ENCODE results near the gene MYLIP. TPM values are rescaled to one million over a fixed set of nuclear protein-coding genes. Genes with fewer than 3 reads are reported as not detected.
A peak's percentile ranks its signal among the peaks of the same experiment; 100 is the strongest.

The MYLIP gene
- total and polyA plus RNA-seq, 2 experiments from 2014 or later: 26.7 to 33.8 TPM

DNA sequence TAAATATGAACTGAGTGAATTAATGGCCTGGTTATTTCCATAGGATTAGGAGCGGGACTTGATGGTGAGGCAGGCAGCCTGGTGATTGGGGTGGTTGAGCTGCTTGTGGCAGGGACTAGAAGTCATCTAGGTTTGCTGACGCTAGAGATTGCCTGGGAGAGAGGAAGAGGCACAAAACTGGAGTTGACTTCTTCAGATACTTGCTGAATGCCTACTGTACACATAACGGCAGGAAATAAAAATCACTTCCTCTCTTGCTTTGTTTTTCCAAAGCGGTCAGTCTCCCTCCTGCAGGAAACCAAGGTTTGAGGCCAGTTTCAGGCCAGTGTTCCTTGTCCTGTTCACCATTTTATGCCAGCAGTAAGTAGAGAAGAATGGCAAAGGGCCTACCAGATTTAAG, 36.7 kb upstream of the MYLIP start:
- H3K27ac Mint-ChIP-seq: no peak overlapping the region
- H3K27me3 ChIP-seq (ENCODE audit: insufficient read depth): no peaks in the 10 kb centered on the region
- no peaks in the 10 kb centered on the region for H3K79me2 ChIP-seq (replicated peaks; ENCODE audit: insufficient read depth)
- no peak overlapping the region for H3K4me2 ChIP-seq
- H3K27me3 Mint-ChIP-seq (ENCODE audit: insufficient read depth, low read depth, poor library complexity): peaks cover 4% of the 10 kb centered on the region
- DNase-seq (ENCODE audit: low spot score): no peak
- no peaks in the 10 kb centered on the region for H3F3A ChIP-seq (replicated peaks; ENCODE audit: low read depth)
- no peak overlapping the region for H3K4me3 ChIP-seq
- H2AFZ ChIP-seq: peak overlapping the region; percentile 28; the same call in 1 of the 2 replicates
- TF ChIP-seq POLR2AphosphoS5 (IDR thresholded peaks at IDR 0.05; ENCODE audit: low read depth) (no peak), EZH2 (IDR thresholded peaks at IDR 0.05; ENCODE audit: low read depth, unreplicated experiment) (no peak), ZNF114 (CRISPR knock-in tag; IDR thresholded peaks at IDR 0.05) (no peak), EZH2phosphoT487 (IDR thresholded peaks at IDR 0.05; ENCODE audit: unreplicated experiment) (no peak), REST (IDR thresholded peaks at IDR 0.05; ENCODE audit: unreplicated experiment) (no peak), ZNF462 (CRISPR knock-in tag; IDR thresholded peaks at IDR 0.05) (no peak), JUNB (IDR thresholded peaks at IDR 0.05; ENCODE audit: unreplicated experiment) (no peak), CREB1 (CRISPR knock-in tag; IDR thresholded peaks at IDR 0.05; ENCODE audit: low read depth) (no peak), ZNF331 (CRISPR knock-in tag; IDR thresholded peaks at IDR 0.05; ENCODE audit: low read depth) (no peak), STAT1 (IDR thresholded peaks at IDR 0.05; ENCODE audit: unreplicated experiment) (no peak), NANOG (IDR thresholded peaks at IDR 0.05; ENCODE audit: borderline replicate concordance) (no peak)
- TF ChIP-seq, protein P1, sequence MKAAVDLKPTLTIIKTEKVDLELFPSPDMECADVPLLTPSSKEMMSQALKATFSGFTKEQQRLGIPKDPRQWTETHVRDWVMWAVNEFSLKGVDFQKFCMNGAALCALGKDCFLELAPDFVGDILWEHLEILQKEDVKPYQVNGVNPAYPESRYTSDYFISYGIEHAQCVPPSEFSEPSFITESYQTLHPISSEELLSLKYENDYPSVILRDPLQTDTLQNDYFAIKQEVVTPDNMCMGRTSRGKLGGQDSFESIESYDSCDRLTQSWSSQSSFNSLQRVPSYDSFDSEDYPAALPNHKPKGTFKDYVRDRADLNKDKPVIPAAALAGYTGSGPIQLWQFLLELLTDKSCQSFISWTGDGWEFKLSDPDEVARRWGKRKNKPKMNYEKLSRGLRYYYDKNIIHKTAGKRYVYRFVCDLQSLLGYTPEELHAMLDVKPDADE (IDR thresholded peaks at IDR 0.05): no peak
- TF ChIP-seq, protein P2, sequence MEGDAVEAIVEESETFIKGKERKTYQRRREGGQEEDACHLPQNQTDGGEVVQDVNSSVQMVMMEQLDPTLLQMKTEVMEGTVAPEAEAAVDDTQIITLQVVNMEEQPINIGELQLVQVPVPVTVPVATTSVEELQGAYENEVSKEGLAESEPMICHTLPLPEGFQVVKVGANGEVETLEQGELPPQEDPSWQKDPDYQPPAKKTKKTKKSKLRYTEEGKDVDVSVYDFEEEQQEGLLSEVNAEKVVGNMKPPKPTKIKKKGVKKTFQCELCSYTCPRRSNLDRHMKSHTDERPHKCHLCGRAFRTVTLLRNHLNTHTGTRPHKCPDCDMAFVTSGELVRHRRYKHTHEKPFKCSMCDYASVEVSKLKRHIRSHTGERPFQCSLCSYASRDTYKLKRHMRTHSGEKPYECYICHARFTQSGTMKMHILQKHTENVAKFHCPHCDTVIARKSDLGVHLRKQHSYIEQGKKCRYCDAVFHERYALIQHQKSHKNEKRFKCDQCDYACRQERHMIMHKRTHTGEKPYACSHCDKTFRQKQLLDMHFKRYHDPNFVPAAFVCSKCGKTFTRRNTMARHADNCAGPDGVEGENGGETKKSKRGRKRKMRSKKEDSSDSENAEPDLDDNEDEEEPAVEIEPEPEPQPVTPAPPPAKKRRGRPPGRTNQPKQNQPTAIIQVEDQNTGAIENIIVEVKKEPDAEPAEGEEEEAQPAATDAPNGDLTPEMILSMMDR (conservative IDR thresholded peaks at IDR 0.05; ENCODE audit: low read depth in 2 of 2): no peak
- H3K36me3 Mint-ChIP-seq (ENCODE audit: low read depth): no peaks in the 10 kb centered on the region
- no peaks in the 10 kb centered on the region; the same call in 2 of the 3 replicates for H3K4me1 Mint-ChIP-seq
- H3K36me3 ChIP-seq (ENCODE audit: insufficient read depth): no peaks in the 10 kb centered on the region
- H3K4me3 Mint-ChIP-seq: no peak overlapping the region
- H3K4me1 ChIP-seq (ENCODE audit: insufficient read depth): no peaks in the 10 kb centered on the region
- no peak overlapping the region for H3K27ac ChIP-seq (ENCODE audit: low read depth)
- H3K9me2 ChIP-seq (ENCODE audit: insufficient read depth): peaks cover 4% of the 10 kb centered on the region; the same call in 1 of the 2 replicates
- no peaks in the 10 kb centered on the region for H4K20me1 ChIP-seq (replicated peaks; ENCODE audit: insufficient read depth)
- no peaks in the 10 kb centered on the region for H3K9me3 Mint-ChIP-seq
- no peak for ATAC-seq
